Activated T-cell treated with anti-CD3 and anti-CD28 coated beads, Interleukin-2, amount 50 U/mL, for 4 hours (primary cell): ENCODE results near the gene FAAP100. TPM values are rescaled to one million over a fixed set of nuclear protein-coding genes. Genes with fewer than 3 reads are reported as not detected.

ENCODE experiments used
- ATAC-seq, 2 donors: fragments of 200-7000 bp; cut with Tn5 transposase; one replicate each; pipeline ENCODE4 v1.10.0; 2021
- DNase-seq: peaks from one replicate; pipeline ENCODE4 v3.0.0-alpha.2; 2020
- H3K27me3 Mint-ChIP-seq: one replicate; pipeline ENCODE4 v1.8.0; 2021; ENCODE audit warnings: low read depth, mixed read lengths
- H3K36me3 Mint-ChIP-seq: one replicate; pipeline ENCODE4 v1.8.0; 2022; ENCODE audit warnings: mixed read lengths; ENCODE audit not compliant: insufficient read depth
- H3K4me1 Mint-ChIP-seq: one replicate; pipeline ENCODE4 v1.8.0; 2021; ENCODE audit warnings: low read depth, mixed read lengths
- H3K4me3 Mint-ChIP-seq: one replicate; pipeline ENCODE4 v1.8.0; 2021; ENCODE audit warnings: mild to moderate bottlenecking, moderate library complexity, mixed read lengths
- H3K9me3 Mint-ChIP-seq: one replicate; pipeline ENCODE4 v1.8.0; 2021; ENCODE audit warnings: mixed read lengths
- total RNA-seq, 3 donors: library from RNA; stranded (reverse); gene quantifications; one replicate each; pipeline ENCODE4 v1.2.1, GENCODE V29; 2021

FAAP100 gene
- total RNA-seq, 3 donors from 2014 or later, result 59.3 to 63.3 (median 61.6) TPM

GRCh38 chr17:81520021-81520901 is 31.9 kb downstream of the FAAP100 start:
- DNase-seq, result no peak
- no peak for ATAC-seq
- Mint-ChIP-seq H3K4me3 (peak overlapping the region; percentile 4), H3K9me3 (no peaks in the 10 kb centered on the region), H3K36me3 (no peaks in the 10 kb centered on the region), H3K4me1 (peaks cover 20% of the 10 kb centered on the region), H3K27me3 (peaks cover 12% of the 10 kb centered on the region)

DNA sequence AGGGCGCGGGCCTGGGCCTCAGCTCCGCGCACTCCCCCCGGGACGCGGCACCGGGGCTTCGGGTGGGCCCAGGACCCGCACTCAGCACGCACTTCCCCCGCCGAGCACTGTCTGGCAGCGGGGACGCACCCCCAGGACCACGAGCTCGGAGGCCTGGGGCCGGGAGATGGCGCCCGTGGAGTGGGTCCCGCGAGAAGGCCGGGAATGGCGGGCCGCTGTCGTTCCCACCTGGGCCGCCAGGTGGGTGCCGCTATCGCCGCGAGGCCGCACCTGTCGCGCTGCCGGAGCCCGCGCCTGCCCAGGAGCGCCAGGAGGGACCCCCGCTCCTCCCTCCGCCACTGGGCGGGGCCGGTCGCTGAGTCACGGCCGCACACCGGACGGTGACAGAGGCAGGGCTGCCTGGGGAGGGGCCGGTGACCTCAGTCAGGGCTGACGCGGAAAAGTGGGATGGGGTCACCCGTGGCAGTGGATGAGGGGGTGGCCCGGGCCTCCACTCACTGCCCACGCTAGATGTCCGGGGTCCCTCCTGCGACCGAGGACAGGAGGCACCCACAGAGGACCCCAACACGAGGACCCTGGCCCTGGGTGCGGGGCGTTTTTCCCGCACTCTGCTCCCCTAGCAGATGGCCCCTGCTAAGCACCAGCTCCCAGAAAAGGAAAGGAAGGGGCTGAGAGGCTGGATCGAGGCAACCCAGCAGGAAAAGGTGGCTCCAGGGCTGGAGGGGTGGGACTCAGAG is 32.7 kb downstream of the FAAP100 start:
- peaks cover 4% of the 10 kb centered on the region for H3K27me3 Mint-ChIP-seq
- DNase-seq (peak; percentile 71), ATAC-seq (peak; percentile 50 to 53)
- H3K36me3 Mint-ChIP-seq, result no peaks in the 10 kb centered on the region
- peaks cover 21% of the 10 kb centered on the region for H3K4me1 Mint-ChIP-seq
- no peaks in the 10 kb centered on the region for H3K9me3 Mint-ChIP-seq
- no peak overlapping the region for H3K4me3 Mint-ChIP-seq

DNA sequence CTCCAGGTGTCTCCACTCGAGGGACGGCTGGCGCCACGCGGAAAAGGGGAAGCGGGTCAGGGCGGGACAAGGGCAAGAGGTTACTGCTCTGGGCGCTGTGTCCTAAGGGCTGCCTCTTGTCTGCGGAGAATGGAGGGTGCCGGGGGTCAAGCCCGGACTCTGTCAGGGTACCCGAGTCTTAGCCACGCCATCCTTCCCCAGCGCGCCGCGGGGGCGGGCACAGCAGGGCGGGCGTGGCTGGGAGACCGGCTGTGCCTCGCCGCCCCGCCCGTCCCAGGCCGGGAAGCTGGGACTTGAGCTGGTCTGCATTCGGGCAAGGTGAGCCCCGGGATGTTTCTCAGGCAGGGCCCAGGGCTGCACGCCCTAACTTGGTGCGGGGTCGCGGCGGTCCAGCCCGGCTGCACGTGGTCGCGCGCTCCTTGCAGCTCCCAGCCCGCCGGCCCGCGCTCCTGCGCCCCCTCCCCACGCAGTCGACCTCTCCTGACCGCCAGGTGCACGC is 33.3 kb downstream of the FAAP100 start:
- no peaks in the 10 kb centered on the region for H3K36me3 Mint-ChIP-seq
- ATAC-seq (peak in 1 of 2 donors; percentile 16), DNase-seq (no peak)
- peaks cover 21% of the 10 kb centered on the region for H3K4me1 Mint-ChIP-seq
- no peak overlapping the region for H3K4me3 Mint-ChIP-seq
- H3K9me3 Mint-ChIP-seq, result no peaks in the 10 kb centered on the region
- peaks cover 4% of the 10 kb centered on the region for H3K27me3 Mint-ChIP-seq

DNA sequence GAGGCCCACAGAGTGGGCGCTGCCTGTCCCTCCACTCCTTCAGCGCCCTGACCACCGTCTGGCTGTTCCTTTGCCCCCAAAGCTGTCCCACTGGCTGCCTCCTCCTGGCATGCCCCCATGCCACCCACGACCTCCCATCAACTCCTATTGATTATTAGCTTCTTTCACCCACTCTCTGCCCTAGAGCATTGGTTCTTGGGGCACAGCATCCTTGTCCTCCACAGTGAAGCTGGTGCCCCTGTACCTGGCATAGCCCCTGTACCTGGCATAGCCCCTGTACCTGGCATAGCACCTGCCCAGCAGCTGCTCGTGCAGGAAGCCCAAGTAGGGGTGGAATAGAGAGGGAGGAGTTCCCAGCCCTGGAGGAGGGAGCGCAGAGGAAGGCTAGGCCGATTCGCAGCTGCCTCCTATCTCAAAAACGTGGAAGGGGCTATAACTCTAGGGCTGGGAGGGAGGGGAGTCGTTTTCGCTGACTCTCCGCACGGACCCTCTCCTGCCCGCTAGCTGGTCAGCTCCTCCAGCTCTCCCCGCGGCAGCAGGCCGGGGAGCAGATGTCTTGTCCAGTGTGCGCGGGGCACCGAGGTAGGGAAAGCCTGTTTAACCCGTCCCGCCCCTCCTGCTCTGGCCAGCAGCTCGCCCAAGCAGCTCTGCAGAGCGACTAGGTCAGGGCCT is 33.9 kb downstream of the FAAP100 start:
- Mint-ChIP-seq H3K27me3 (peaks cover 4% of the 10 kb centered on the region), H3K4me3 (peak overlapping the region; percentile 47), H3K9me3 (no peaks in the 10 kb centered on the region), H3K36me3 (no peaks in the 10 kb centered on the region), H3K4me1 (peaks cover 21% of the 10 kb centered on the region)
- ATAC-seq (no peak), DNase-seq (no peak)

DNA sequence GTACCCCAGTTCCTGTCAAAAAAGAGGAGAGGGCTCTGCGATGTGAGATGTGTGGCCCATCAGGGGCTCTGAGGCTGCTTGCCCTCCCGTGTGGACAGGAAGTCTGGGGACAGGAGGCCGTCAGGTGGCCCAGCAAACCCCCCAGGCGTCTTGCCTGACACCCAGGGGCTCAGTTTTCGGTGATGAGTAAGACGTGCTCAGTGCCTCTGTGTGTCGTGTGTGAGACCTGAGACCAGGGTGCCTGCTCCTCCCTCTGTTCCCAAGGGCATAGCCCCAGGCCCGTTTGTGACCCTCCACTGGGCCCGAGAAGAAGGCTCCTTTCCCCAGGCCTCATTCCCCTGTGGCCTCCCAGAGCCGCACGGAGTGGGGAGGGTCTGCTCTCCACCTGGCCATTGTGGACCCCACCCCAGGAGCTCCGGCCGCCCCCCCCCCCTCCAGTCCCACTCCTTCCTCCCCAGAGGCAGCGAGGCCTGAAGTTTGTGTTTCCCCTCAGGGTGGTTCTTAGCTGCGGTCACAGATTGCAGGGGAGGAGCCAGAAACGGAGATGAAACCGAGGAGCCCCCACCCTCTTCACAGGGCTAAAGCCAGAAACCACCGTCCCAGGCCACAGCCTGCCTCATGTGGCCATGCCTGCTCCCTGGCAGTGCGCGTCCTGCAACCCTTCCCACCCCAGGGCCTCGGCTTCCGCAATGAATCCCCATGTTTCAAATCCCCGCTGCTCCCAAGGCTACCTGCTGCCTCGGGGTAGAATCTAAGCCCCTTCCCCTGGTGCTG is 34.6 kb downstream of the FAAP100 start:
- ATAC-seq (no peak), DNase-seq (no peak)
- H3K4me1 Mint-ChIP-seq, result peaks cover 21% of the 10 kb centered on the region
- H3K27me3 Mint-ChIP-seq, result peaks cover 4% of the 10 kb centered on the region
- no peaks in the 10 kb centered on the region for H3K36me3 Mint-ChIP-seq
- peak overlapping the region; percentile 47 for H3K4me3 Mint-ChIP-seq
- H3K9me3 Mint-ChIP-seq, result no peaks in the 10 kb centered on the region

- no peaks in the 10 kb centered on the region for H3K27me3 Mint-ChIP-seq
- ATAC-seq (no peak), DNase-seq (no peak)
- peaks cover 21% of the 10 kb centered on the region for H3K4me1 Mint-ChIP-seq
- H3K36me3 Mint-ChIP-seq, result peaks cover 3% of the 10 kb centered on the region
- H3K4me3 Mint-ChIP-seq, result no peak overlapping the region
- H3K9me3 Mint-ChIP-seq, result no peaks in the 10 kb centered on the region
These were observed 35.2 kb downstream of the FAAP100 start for GRCh38 chr17:81517009-81517338.

- ATAC-seq (no peak), DNase-seq (no peak)
- peaks cover 8% of the 10 kb centered on the region for H3K36me3 Mint-ChIP-seq
- no peaks in the 10 kb centered on the region for H3K9me3 Mint-ChIP-seq
- H3K27me3 Mint-ChIP-seq, result no peaks in the 10 kb centered on the region
- H3K4me1 Mint-ChIP-seq, result peaks cover 21% of the 10 kb centered on the region
- H3K4me3 Mint-ChIP-seq, result peak overlapping the region; percentile 88
These were observed 35.7 kb downstream of the FAAP100 start for GRCh38 chr17:81516439-81516838.

GRCh38 chr17:81515530-81516041 is 36.6 kb downstream of the FAAP100 start:
- peaks cover 16% of the 10 kb centered on the region for H3K36me3 Mint-ChIP-seq
- ATAC-seq (no peak), DNase-seq (no peak)
- peak overlapping the region; percentile 88 for H3K4me3 Mint-ChIP-seq
- H3K27me3 Mint-ChIP-seq, result no peaks in the 10 kb centered on the region
- peaks cover 19% of the 10 kb centered on the region for H3K4me1 Mint-ChIP-seq
- no peaks in the 10 kb centered on the region for H3K9me3 Mint-ChIP-seq

DNA sequence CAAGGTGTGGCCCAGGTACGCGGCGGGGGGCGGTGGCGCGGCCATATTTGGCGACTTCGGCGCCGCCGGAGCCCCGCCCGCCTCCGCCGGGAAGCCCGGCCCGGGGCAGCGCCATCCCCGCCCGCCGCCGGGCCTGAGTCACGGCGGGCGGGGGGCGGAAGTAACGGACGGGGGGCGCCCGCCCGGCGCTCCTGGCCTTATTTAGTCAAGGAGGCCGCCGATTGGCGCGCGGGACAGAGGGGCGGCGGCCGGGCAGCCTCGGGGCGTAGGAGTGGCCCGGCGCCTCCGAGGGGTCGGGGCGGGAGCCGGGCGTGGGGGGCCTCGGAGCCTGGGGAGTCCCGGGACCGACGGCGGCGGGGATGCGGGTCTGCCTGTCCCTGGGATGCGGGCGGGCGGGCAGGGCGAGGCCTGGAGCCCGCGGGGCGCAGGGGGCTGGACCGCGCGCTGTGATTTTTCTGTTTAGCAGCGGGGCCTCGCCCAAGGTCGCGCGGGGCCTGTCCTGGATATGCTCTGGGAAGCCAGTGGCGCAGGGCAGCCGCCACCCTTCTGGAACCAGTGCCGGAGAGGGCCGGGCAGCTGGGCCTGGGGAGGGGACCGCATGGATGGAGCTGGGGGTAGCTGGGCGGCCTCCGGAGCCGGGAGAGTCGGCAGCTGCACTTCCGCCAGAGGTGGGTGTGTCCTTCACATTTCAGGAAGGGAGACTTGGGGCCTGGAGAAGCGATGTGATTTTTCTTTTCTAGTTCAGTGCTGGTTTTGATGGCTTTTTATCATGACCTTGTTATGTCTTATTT is 37.2 kb downstream of the FAAP100 start:
- Mint-ChIP-seq H3K4me3 (peak overlapping the region; percentile 88), H3K4me1 (peaks cover 19% of the 10 kb centered on the region), H3K27me3 (no peaks in the 10 kb centered on the region), H3K36me3 (peaks cover 23% of the 10 kb centered on the region), H3K9me3 (no peaks in the 10 kb centered on the region)
- DNase-seq, result peak; percentile 69
- peak; percentile 30 to 31 for ATAC-seq

DNA sequence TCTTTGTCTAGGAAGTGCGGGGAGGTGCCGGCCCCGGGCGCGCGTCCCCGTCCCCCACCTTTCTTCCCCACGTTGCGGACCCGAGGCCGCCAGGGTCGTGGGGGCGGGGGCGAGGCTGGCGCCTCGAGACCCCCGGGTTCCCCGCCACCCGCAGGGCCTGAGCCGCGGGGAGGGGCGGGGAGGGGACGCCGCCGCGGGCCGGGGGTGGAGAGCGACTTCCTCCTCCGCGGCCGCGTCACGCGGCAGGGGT is 37.7 kb downstream of the FAAP100 start:
- Mint-ChIP-seq H3K4me3 (peak overlapping the region; percentile 85), H3K4me1 (peaks cover 24% of the 10 kb centered on the region), H3K36me3 (peaks cover 28% of the 10 kb centered on the region), H3K9me3 (no peaks in the 10 kb centered on the region), H3K27me3 (no peaks in the 10 kb centered on the region)
- no peak for DNase-seq
- no peak for ATAC-seq

DNA sequence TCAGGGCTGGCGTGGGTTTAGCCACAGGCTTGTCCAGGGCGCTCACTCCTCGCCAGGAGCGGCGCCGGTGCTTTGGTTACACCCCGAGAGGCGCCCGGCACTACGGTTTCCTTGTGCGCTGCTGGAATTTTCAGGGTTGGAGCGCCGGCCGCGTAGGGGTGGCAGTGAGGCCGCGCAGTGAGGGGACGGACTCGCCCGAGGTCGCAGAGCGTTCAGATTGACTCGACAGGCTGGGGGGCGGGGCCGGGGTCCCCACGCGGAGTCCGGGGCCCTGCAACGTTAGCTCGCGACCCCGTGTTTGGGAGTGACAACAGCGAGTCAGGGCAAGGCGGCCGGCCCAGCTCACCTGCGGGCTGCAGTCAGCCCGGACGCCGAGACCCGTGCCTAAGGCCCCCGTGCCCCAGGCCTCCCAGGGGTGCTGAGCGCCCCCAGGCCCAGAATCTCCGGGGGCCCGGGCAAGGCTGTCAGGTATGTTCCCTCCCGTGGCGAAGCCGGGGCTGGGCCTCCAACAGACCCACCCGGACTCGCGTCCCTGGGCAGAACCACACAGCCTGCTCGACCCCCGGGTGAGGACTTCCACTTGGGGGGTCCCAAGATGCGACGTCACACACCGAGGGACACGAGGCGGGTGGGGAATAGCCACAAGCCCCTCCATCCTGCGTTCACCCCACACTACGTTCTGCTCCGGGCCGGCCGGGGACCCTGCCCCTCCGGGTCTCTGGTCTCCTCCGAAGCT is 38.2 kb downstream of the FAAP100 start:
- no peaks in the 10 kb centered on the region for H3K27me3 Mint-ChIP-seq
- DNase-seq (peak; percentile 38), ATAC-seq (peak in 1 of 2 donors; percentile 2)
- H3K36me3 Mint-ChIP-seq, result peaks cover 33% of the 10 kb centered on the region
- peak overlapping the region; percentile 85 for H3K4me3 Mint-ChIP-seq
- H3K4me1 Mint-ChIP-seq, result peaks cover 29% of the 10 kb centered on the region
- no peaks in the 10 kb centered on the region for H3K9me3 Mint-ChIP-seq

DNA sequence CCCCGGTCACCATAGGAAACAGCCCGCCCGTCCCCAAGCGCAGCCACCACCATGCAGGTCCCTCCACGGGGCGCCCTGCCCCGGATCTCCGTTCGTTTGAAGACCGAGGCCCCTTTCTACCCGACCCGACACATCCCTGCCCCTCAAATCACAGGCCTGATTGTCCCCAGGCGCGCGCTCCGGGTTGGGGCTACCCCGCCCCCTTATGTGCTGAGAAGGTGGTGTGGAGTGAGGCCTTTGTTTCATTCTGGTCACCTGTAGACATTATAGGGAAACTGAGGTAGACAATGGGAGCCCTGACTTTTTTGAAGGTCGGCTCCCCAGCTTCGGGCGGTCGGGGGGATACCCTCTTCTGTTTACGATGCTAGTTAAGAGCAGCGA is 38.8 kb downstream of the FAAP100 start:
- H3K27me3 Mint-ChIP-seq, result no peaks in the 10 kb centered on the region
- peak overlapping the region; percentile 85 for H3K4me3 Mint-ChIP-seq
- DNase-seq, result peak; percentile 53
- no peaks in the 10 kb centered on the region for H3K9me3 Mint-ChIP-seq
- peaks cover 34% of the 10 kb centered on the region for H3K4me1 Mint-ChIP-seq
- peaks cover 34% of the 10 kb centered on the region for H3K36me3 Mint-ChIP-seq
- ATAC-seq, result peak; percentile 27 to 28
